ENCODE data around the gene USP2. TPM values are rescaled to one million over a fixed set of nuclear protein-coding genes. Genes with fewer than 3 reads are reported as not detected.

Gene USP2
- total RNA-seq, 1 experiment from 2014 or later = 5.7 TPM

DNA sequence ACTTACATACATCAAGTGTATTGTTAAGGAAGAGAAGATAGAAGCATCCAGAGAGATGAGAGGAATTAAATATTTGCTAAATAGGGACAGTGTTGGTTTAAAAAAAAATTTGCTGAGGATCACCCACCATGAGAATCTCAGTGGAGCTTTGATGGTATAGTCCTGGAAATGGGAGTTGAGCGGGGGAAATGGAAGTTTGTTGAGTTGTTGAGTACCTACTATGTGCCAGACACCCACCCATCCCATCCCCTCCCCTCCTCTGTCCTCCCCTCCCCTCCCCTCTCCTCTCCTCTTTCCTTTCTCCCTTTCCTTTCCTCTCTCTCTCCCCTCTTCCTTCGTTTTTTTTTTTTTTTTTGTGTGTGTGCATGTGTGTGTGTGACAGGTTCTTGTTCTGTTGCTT lies 30.3 kb downstream of the USP2 start:
- Histone ChIP-seq H3K9ac (ENCODE audit: extremely low read depth, insufficient read length, low read length) (no peak overlapping the region), H3K23me2 (ENCODE audit: insufficient read length, low read depth, low read length, poor library complexity, severe bottlenecking) (no peaks in the 10 kb centered on the region), H3K79me2 (ENCODE audit: insufficient read depth, low read length) (no peaks in the 10 kb centered on the region), H3K27ac (ENCODE audit: insufficient read length, low read depth, low read length) (no peak overlapping the region), H4K91ac (ENCODE audit: insufficient read length, low read depth, low read length) (no peak overlapping the region), H3K18ac (ENCODE audit: insufficient read length, low read depth, low read length) (no peak overlapping the region), H3T11ph (ENCODE audit: low read length) (no peak overlapping the region), H2BK120ac (ENCODE audit: low read depth, low read length, poor library complexity, severe bottlenecking) (no peak overlapping the region), H3K4ac (ENCODE audit: low read depth, low read length) (no peak overlapping the region), H3K27me3 (ENCODE audit: insufficient read depth, low read length) (no peaks in the 10 kb centered on the region), H4K8ac (replicated peaks; ENCODE audit: insufficient read length, low read depth, low read length) (no peak overlapping the region), H2AFZ (ENCODE audit: low read length) (no peak overlapping the region), H3K4me2 (ENCODE audit: insufficient read depth, insufficient read length, low read length) (no peak overlapping the region), H4K20me1 (ENCODE audit: control insufficient read depth, insufficient read depth, insufficient read length) (no peaks in the 10 kb centered on the region), H2BK15ac (ENCODE audit: low read depth, low read length) (no peak overlapping the region), H4K5ac (ENCODE audit: insufficient read length, low read depth, low read length) (no peak overlapping the region), H2AK5ac (ENCODE audit: insufficient read length, low read length) (no peak overlapping the region), H3K14ac (ENCODE audit: insufficient read depth, low read length) (no peak overlapping the region), H3K56ac (ENCODE audit: insufficient read length, low read depth, low read length) (no peak overlapping the region), H2BK5ac (ENCODE audit: insufficient read length, low read length) (no peak overlapping the region), H3K9me3 (ENCODE audit: control insufficient read depth, low read depth, low read length) (no peaks in the 10 kb centered on the region), H2BK20ac (ENCODE audit: low read depth, low read length, poor library complexity, severe bottlenecking) (no peak overlapping the region), H3K79me1 (ENCODE audit: insufficient read depth, low read depth, low read length, poor library complexity, severe bottlenecking) (no peaks in the 10 kb centered on the region), H3K23ac (ENCODE audit: insufficient read length, low read depth, low read length) (no peak overlapping the region), H3K4me1 (ENCODE audit: insufficient read depth, low read length) (no peaks in the 10 kb centered on the region; the same call in 1 of the 2 replicates), H2BK12ac (ENCODE audit: insufficient read length, low read depth, low read length) (no peak overlapping the region)
- H3K4me3 Mint-ChIP-seq = no peak overlapping the region
- H3K4me1 Mint-ChIP-seq = peaks cover 19 to 25% of the 10 kb centered on the region in 2 experiments
- no peak for TF ChIP-seq CTCF (conservative IDR thresholded peaks at IDR 0.05)
- WGBS (ENCODE audit: extremely low coverage, insufficient read length, low lambda C conversion rate) = no CpG with 5 or more reads among the region's 2 CpGs
- H3K27ac Mint-ChIP-seq = peak overlapping the region in 1 of 3 experiments; percentile 40; a peak in 2 of 7 replicates
- peaks cover 63% of the 10 kb centered on the region for H3K27me3 Mint-ChIP-seq (ENCODE audit: low read depth)
- no peak for DNase-seq
- no peaks in the 10 kb centered on the region for H3K36me3 Mint-ChIP-seq (ENCODE audit: insufficient read depth in 1 of 3, low read depth in 3 of 3)
- 0 out of 5 replicates have a peak, but pooled peaks cover 0 to 4% of the 10 kb centered on the region in 2 experiments for H3K9me3 Mint-ChIP-seq
